HG03196 (cell line): ENCODE measurements around the gene SLX4IP.
"Not testable (repeated sequence)": the region's sequence is repeated elsewhere in the genome, so short reads cannot be mapped to it uniquely, and the experiment has no call there.

ENCODE experiments used
- ATAC-seq: cut with Tn5 transposase; IDR thresholded peaks from one replicate; pipeline ENCODE4 v1.9.1; 2021; ENCODE audit not compliant: unreplicated experiment

Gene SLX4IP

GRCh38 chr20:10434832-10435812 is at the start of gene SLX4IP:
TSS of gene SLX4IP (plus strand) at chr20:10435305. CDS start at chr20:10458205, 22,900 bp downstream.
- ATAC-seq, result peak; percentile 57

DNA sequence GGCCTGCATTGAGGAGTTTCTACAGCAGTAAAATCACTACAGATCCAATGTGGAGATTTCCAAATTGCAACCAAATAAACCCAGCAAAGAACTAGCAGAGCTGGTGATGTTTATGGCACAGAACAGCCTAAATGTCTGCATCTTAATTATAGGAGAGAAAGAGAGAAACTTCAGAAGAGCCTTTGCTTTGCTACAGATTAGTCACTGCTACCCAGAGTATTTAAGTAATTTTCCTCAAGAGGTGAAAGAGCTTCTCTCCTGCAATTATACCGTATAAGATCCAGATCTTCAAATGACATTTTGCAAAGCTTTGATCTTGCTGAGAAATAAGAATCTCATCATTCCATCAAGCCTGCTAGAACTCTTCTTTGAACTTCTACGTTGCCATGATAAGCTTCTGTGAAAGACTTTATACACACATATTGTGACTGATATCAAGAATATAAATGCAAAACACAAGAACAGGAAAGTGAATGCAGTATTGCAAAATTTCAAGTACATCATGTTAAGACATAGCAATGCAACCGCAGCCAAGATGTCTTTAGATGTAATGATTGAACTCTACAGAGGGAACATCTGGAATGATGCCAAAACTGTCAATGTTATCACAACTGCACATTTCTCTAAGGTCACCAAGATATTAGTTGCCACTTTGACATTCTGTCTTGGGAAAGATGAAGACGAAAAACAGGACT is 49.1 kb upstream of the SLX4IP start:
- ATAC-seq, result no peak

DNA sequence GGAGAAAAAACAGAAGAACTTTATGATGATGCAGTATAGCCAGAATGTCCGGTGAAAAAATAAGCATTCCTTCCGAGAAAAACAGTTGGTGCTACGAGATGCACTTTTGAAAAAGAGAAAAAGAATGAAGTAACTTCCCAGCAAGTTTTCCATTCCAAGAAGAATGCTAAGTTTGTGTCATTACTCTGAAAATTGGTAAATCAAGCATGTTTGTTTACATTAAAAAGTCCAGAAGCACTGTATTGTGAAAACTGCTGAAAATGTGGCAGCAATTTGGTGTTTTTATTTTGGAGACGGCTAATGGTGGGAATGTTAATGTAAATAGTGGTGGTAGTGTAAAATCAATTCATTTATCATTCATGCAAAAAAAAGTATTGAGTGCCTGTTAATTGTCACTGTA is 47.4 kb upstream of the SLX4IP start:
- no peak for ATAC-seq

DNA sequence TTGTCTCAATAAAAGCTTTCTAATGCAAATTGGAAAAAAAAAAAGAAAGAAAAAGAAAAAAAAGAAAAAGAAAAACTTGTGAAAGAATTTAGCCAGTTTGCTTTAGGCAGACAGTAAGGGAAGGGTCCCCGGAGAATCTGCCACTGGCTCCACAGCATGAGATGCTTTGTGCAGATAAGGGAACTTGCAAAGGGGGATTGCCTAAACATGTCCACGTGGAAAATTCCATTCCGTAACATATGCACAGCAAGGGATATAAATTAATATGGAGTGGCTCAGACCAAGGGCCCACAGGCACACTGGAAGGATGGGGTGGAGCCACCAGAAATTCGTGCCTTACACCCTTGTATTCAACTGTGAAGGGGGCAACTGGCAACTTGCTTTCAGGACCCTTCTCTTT is 46.5 kb upstream of the SLX4IP start:
- no peak for ATAC-seq

- no peak for ATAC-seq
Measured at GRCh38 chr20:10390709-10391108, 44.4 kb upstream of the SLX4IP start.

GRCh38 chr20:10394752-10395151 is 40.4 kb upstream of the SLX4IP start:
- ATAC-seq, result not testable (repeated sequence)

- no peak for ATAC-seq
Measured at GRCh38 chr20:10398834-10399369, 36.2 kb upstream of the SLX4IP start.

GRCh38 chr20:10402938-10403608 is 32.0 kb upstream of the SLX4IP start:
- no peak for ATAC-seq

DNA sequence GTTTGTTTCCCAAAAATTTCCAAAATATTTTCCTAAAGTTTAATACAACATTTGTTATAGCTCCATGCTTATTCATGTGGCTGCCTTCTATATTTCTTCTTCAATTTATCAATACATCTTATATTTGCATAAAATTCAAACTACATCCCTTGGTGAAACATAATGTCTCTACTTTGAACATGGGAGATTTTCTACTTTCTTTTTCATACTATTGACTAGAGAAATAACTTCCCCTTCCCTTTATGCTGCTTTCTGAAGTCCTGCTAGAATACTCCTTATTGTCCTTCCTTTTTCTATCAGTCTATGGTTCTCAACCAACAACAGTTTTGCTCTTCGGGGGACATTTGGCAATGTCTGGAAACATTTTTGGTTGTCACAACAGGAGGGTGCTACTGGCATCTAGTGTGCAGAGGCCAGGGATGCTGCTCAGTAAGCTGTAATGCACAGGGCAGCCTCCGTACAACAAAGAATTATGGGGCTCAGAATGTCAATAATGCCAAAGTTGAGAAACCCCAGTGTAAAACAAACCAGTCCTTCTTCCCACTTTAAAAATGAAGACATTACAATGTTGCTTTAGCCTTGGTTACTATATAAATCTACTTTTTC is 31.0 kb upstream of the SLX4IP start:
- no peak for ATAC-seq

GRCh38 chr20:10404959-10405530 is 30.1 kb upstream of the SLX4IP start:
- no peak for ATAC-seq

DNA sequence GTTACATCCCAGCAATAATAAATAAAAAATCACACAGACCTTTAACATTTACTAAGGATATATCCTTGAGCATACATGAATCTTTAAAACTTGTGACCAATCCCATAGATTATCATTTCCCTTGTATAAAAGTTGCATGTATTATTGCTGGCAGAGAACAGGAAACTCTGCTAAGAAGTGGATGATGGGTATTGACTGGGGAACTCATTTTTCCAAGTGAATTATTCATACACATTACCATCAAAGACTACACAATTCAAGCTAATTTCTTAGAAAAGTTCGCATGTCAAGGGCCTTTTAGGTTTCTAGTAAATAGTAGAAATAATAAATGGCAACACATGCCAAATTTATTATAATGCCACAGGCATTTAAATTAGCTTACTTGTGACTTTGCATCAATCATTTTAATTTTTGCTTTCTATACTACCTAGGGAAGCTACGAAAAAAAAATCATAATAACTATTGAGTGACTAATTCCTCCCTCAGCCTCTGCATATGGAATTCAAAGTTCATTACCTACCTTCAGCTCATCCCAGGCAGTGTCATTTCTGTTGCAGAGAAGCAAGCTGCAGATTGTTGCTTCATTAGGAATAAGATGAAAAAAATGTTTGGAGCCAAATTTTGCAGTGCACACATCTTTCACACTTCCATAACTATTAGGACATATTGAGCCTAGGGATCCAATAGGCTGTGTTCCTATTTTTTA is 26.8 kb upstream of the SLX4IP start:
- ATAC-seq, result no peak

GRCh38 chr20:10411673-10412072 is 23.4 kb upstream of the SLX4IP start:
- no peak for ATAC-seq

GRCh38 chr20:10412591-10413408 is 22.3 kb upstream of the SLX4IP start:
- ATAC-seq, result peak; percentile 63

DNA sequence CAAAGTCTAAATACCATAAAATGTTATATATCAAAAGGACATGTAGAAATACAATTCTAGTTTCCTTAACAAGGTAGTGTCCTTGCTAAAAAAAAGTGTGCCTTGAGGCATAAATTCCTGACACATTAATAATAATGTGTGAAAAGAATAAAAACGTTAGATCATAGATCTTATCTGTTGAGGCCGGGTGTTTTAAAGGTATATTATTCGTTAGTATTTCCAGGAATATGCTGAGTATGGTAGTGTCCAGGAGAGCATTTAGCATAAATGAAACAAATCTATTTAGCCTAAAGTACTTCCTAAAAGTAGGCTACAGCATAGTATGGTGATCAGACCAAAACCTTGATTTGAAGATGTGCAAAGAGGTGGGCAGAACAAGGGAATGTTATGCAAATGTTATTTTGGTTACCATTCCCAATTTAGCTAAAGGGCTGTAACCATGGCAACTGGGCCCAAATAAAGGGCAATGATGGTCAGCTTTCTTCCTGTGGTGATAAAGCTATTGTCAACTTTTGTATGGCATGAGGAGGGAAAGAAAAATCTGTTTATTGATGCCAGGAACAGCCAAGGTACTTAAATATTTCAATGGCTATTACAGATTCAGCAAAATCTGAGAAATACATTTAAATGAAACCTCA is 20.0 kb upstream of the SLX4IP start:
- ATAC-seq, result no peak

GRCh38 chr20:10417218-10417617 is 17.9 kb upstream of the SLX4IP start:
- not testable (repeated sequence) for ATAC-seq

DNA sequence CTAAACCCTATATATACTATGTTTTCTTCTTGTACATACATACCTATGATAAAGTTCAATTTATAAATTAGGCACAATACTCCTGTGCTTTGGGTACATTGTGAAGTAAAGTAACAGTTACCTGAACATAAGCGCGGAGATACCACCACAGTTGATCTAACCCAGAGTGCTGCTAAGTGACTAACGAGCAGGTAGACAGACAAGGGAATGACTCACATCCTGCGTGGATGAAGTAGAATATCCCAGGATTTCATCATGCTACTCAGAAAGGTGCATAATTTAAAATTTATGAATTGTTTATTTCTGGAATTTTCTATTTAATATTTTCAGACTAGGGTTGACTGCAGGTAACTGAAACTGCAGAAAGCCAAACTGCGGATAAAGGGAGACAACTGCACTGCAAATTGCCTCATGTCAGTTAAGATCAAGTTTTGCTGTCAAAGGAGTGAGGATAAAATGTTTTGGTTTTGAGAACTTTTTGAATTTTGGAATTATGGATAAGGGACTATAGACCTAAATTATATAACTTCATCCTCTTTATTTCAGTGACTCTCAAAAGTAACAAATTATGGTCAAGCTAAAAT is 15.5 kb upstream of the SLX4IP start:
- ATAC-seq, result no peak

DNA sequence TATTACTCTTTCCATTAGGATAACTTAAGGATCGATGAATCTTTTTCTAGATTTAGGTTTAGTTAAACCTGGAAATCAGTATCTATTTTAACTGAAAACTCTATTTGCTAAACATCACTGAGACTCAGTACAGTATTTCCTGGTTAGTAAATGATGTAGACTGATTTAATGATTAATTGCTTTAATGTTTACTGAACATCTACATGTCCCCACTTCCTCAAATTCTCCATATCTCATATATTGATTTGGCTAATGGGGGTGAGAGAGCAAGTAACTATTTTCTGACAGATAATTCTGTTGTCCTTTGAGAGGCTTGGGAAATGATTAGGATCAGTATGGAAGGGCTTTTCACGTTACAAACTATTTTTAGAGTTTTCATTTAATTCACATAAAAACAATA is 11.4 kb upstream of the SLX4IP start:
- no peak for ATAC-seq

DNA sequence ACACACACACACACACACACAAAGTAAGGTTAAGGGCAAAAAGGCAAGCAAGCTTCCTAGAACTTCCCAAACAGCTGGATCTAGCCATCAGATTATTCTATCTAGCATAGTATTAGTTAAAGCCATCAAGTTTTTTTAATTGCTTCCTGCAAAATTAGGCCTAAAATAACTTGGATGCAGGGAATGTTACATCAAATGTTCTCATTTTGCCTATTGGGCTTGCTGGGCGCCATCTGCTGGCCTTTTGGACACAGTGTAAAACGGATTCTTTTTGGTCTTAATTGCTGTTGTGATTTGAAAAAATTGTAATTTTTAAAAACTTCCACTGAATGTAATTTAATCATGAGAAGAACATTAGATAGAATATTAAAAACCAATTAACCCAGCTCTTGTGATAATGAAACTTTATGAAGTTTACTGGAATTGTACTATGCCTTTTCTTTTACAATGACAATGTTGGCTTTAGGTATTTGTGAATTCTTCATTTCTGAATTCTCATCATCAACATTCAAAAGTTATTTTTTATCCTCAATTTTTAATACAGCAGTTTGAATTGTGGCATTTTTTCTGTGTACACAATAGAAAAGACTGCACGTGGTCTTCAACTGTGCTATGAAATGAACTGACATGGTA is 7.9 kb upstream of the SLX4IP start:
- no peak for ATAC-seq
